Ovary (tissue), 1 donor: ENCODE measurements around the gene CHL1.

Source experiments
- EP300 ChIP-seq: sonication (generic); formaldehyde crosslinking; IDR thresholded peaks from one replicate; pipeline ENCODE4 v1.6.1; 2017; ENCODE audit warnings: antibody characterized with exemption
- POLR2A ChIP-seq: fragments of 450-650 bp; IDR thresholded peaks from one replicate; pipeline ENCODE4 v1.6.1; 2017; ENCODE audit warnings: antibody characterized with exemption, mild to moderate bottlenecking, moderate library complexity

DNA sequence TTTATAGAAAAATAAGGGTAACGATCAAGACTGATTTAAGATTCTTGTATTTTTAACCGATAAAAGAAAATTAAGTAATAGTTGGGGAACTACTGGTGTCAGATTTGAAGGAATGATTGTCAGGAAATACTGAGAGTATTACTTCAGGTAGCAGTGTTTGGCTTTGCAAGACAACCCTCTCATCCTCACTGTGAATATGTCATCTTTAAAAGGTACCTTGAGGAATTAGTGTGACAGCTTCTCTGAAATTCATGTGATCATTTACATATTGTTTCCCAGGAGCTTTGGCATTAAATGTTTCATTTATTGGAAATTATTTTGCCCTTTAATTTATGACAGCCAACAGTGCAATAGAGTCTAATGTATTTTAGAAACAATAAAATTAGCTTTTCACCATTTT, 3.3 kb downstream of the CHL1 start:
- TF ChIP-seq POLR2A (no peak), EP300 (no peak)
